Hippocampal formation (tissue), 2 donors: Measurements from ENCODE around the gene DGAT2.
"Not testable (repeated sequence)": the region's sequence is repeated elsewhere in the genome, so short reads cannot be mapped to it uniquely, and the experiment has no call there.

Source experiments
- DNase-seq, 2 donors: peaks; one replicate each; lab custom pipeline; 2025; lab: John Stamatoyannopoulos, UW

DGAT2 gene

DNA sequence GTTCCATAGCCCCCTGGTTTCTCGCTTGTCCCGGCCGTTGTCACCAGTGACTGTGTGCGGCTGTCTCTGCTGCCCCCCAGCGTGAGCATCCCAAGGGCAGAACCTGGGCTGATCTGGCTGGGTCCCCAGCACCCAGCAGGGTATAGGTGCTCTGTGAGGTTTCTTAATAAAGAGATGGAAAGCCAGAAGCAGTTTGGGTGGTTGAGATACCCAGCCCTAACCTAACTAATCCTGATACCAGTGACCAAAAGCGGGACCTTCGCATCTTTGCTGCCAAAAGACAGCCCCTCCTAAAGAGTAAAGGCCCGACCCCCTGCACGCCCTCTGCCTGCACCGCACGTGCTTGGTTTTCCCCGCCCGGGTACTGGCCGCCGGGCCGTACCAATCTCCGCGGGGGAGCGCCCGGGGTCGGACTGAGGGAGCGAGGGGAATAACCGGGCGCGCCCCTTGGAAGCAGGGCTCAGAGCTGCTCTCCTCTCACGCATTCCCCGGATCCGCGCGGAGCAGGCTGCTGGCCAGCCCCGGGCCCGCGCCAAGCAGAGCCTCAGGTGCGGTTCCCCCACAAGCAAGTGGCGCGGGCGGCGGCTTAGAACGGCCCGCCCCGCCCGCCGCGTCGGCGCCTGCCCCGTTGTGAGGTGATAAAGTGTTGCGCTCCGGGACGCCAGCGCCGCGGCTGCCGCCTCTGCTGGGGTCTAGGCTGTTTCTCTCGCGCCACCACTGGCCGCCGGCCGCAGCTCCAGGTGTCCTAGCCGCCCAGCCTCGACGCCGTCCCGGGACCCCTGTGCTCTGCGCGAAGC lies at the start of gene DGAT2:
DGAT2 (plus strand) TSS at position 667 of the 797 bp plus-strand sequence. CDS start 214 bp downstream, outside the sequence.
- peak; percentile 5 to 47 for DNase-seq

DNA sequence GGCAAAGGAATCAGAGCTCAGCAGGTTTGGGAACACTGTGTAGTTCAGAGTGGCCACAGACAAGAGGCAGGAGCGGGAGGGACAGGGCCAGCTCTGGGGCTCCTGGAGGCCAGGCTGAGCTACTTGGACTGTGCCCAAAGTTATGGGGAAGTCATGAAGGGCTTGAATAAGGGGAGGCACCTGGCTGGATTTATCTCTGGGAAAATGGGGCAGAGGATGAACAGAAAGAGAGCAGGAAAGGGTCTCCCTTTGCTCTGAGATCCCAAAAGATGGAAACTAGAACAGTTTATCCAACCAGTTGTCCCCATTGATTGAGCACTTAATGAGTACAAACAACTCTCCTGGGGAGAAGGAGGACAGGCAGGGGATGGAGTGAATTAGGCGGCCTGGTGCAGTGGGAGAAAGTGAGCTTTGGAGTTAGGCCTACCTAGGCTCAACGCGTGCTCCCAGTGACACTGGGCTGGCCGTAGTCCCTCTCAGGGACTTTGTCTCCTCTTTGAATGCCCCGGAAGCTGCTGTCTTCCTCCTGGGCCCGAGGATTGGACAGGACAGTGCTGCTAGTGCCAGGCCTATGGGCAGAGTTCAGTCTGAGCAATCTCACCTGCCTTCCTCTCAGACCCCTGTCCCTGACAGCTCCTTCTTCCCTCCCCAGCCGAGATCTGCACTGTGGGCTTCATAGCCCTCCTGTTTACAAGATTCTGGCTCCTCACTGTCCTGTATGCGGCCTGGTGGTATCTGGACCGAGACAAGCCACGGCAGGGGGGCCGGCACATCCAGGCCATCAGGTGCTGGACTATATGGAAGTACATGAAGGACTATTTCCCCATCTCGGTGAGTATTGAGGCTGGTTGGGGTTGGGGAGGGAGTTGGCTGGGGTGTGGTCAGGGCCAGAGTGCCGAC lies 49.0 kb upstream of the DGAT2 start:
- DNase-seq: no peak

DNA sequence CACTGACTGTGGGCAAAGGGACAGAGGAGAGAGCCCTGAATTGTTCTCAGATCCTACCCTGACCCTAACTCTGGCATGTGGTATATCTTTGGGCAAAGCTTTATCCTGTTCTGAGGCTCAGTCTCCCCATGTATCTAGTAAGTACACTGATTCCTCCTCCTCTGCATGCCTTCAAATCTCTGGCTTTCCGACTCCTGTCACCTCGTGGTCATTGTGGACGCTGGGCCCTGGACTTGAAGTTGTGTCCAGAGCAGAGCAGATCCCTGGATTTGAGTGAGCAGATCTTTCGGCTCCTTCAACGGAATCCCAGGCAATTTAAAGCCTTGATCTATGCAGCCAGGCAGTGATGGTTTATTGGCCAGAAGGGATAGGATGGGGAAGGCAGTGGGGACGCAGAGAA lies 47.9 kb upstream of the DGAT2 start:
- no peak for DNase-seq

DNA sequence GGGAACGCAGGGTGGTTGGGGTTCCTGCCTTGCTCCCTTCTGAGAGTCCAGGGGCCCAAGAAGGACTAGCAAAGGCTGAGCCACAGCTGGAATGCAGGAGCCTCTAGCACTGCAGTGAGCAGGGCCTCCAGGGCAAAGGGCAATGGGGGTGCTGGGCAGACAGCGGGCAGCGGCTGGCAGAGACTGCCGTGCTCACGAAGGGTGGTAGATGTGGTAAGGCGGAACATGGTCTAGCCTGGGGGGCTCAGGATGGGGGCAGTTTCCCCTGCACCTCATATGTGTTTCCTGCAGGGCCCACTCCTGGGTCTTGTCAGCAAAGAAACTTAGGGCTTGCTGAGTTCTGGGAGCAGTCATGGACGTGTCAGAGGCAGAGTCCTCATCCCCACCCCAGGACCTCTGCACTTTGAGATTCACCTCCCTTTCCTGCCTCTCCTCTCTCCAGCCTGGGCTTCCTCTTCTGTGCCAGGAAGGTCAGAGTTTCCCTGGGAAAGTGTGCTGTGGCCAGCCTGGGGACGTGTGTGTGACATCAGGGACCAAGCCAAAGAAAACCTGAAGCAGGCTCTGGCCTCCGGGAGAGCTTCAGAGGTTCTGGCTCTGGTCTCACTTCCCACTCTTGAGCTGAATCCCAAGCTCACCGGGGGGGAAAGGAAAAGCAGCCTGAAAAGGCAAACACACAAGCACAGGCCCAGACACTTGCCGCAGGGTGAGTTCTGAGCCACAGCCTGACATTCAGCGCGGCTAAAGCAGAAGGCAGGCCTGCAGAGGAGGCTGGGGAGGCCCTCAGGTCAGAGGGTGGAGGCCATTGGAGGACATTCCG lies 46.5 kb upstream of the DGAT2 start:
- no peak for DNase-seq

- no peak for DNase-seq
These were observed 45.9 kb upstream of the DGAT2 start for GRCh38 chr11:75722669-75723042.

DNA sequence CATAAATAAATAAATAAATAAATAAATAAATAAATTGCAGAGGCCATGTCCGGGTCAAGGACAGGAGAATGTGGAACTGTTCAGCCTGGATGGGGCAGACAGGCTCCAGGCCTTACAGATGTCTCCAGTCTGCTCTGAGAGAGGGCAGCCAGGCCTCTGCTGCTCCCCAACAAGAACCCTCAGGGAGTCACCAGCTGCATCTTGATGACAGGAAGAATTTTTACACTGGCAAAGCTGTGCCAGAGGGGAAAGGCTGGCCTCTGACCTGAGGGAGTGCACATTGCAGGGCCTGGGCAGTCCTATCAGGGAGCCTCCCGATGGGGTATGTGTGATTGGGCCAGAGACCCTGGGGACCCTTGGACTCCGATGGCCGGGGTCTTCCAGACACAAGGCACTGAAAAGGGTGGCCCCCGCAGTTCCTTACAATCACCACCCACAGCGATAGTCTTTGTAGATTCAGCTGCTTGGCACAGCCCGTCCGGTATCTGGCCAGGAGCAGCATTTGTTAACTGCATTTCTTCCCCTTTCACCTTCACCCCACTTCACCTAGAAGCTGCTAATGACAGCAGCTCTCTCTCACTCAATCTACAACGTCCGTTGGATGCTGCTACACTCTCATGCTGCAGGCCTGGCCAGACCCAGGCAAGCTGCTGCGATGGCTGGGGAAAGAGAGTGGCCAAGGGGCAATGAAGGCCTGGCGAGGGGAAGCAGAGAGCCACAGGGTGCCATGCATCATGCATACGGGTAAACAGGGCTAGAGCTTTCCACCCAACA lies 42.8 kb upstream of the DGAT2 start:
- DNase-seq: no peak

GRCh38 chr11:75728992-75729391 lies 39.6 kb upstream of the DGAT2 start:
- no peak for DNase-seq

GRCh38 chr11:75731095-75731494 lies 37.5 kb upstream of the DGAT2 start:
- DNase-seq: no peak

GRCh38 chr11:75733071-75733430 lies 35.5 kb upstream of the DGAT2 start:
- no peak for DNase-seq

DNA sequence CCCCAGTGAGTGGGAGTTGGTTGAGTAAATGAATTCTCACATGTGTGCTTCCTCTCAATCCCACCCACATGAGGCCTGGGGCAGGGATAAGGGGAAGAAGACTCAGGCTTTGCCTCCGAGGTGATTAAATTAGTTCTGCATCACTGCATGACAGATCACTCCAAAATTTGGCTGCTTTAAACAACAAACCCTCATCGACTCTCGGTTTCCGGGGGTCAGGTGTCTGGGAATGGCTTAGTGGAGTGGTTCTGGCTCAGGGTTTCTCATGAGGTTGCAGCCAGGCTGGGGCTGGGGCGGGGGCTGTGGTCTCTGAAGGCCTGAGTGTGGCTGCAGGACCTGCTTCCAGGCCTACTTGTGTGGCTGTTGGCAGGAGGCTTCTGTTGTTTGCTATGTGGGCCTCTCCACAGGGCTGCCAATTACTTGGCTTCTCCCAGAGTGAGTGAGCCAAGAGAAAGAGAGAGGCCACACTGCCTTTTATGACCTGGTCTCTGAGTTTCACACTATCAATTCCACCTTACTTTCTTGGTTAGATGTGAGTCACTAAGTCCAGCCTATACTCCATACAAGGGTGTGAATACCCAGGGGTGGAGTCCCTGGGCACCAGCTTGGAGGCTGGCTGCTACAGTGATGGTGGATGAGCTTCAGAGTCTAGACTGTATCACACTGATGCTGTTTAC lies 35.0 kb upstream of the DGAT2 start:
- no peak for DNase-seq

- no peak for DNase-seq
These were observed 33.9 kb upstream of the DGAT2 start for GRCh38 chr11:75734491-75735180.

GRCh38 chr11:75735181-75735845 lies 33.3 kb upstream of the DGAT2 start:
- no peak for DNase-seq

- no peak for DNase-seq
These were observed 31.3 kb upstream of the DGAT2 start for GRCh38 chr11:75737314-75737713.

GRCh38 chr11:75740681-75741080 lies 27.9 kb upstream of the DGAT2 start:
- no peak for DNase-seq

- DNase-seq: not testable (repeated sequence)
These were observed 25.4 kb upstream of the DGAT2 start for GRCh38 chr11:75743159-75743558.

DNA sequence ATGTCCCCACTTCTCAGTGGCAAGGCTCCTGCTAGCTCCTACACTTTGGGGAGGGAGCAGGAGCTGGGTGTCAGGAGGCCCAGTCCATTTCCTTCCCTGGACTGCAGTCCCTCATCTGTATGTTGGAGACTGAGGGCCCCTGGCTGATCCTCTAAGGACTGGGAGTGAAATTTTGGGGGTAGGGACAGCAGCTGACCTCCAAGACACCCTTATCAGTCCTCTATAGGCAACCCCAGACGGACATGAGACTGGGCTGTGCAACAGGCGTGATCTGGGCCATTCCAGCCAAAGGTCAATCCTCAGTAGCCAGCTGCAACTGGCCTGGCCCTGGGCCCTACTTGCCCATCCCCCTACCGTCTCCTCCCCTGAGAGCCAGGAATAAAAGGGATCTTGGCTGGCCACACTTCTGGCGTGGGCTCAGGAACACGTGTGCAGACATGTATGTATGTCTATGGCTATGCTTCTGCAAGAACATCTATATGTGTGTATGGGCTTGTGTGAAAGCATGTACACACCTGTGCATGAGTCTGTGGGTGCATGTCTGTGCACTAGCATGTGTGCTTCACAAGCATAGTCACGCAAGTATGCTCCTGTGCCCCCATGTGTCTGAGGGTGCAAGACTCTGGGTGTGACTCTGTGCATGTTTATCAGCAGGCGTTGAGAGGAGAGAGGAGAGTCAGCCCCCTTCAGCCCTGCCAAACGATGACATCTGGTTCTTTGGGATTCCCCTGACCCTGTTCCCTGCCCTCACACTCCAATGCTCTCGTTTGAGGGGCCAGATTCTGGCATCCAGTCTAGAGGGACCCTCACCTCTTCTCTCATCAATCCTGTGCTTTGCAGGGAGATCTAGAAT lies 24.6 kb upstream of the DGAT2 start:
- DNase-seq: no peak

GRCh38 chr11:75745807-75746206 lies 22.8 kb upstream of the DGAT2 start:
- no peak for DNase-seq

- not testable (repeated sequence) for DNase-seq
These were observed 19.8 kb upstream of the DGAT2 start for GRCh38 chr11:75748729-75749273.
